ENCODE measurements around the gene NYNRIN.

Gene NYNRIN

DNA sequence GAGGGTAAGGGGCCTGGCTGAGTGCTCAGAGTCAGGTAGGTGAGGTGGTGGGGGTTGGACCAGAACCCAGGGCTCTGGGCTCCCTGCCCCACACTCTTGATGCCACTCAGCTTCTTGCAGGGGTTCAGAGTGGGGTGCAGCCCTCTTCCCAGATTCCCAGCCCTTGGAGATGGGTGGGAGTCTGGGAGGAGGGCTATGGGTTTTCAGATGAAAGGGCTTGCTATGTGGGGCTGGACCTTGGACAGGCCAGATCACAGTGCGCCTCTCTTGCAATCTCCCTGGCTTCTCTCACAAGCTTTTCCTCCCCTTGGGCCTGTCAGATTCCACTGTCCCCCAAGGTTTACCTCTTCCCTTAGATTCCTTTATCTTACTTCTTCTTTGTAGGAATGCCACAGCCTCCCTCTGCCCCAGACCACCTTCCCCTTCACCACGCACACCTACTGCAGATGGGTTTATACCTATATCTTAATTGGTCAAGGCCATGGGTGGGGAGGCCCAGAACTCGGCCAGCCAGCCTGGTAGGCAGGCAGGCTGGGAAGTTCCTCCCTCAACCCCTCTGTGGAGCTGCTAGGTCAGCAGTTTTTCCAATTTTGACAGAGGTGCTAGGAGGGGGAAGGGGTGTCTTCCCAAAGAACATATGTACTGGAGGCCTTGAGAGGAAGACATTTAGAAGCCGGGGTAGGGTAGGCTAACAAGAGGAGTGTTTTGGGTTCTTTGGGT lies 1.4 kb downstream of the NYNRIN start:
- no peak for DNase-seq (ENCODE audit: low spot score)
- TF ChIP-seq, protein P1, sequence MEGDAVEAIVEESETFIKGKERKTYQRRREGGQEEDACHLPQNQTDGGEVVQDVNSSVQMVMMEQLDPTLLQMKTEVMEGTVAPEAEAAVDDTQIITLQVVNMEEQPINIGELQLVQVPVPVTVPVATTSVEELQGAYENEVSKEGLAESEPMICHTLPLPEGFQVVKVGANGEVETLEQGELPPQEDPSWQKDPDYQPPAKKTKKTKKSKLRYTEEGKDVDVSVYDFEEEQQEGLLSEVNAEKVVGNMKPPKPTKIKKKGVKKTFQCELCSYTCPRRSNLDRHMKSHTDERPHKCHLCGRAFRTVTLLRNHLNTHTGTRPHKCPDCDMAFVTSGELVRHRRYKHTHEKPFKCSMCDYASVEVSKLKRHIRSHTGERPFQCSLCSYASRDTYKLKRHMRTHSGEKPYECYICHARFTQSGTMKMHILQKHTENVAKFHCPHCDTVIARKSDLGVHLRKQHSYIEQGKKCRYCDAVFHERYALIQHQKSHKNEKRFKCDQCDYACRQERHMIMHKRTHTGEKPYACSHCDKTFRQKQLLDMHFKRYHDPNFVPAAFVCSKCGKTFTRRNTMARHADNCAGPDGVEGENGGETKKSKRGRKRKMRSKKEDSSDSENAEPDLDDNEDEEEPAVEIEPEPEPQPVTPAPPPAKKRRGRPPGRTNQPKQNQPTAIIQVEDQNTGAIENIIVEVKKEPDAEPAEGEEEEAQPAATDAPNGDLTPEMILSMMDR (IDR thresholded peaks at IDR 0.05; ENCODE audit: borderline replicate concordance, control extremely low read depth, extremely low read depth, insufficient read depth, missing control alignments): no peak
- in situ Hi-C loops (cut with MboI; ENCODE audit: low sequenced_read_pairs, unreplicated experiment): no loop called here

DNA sequence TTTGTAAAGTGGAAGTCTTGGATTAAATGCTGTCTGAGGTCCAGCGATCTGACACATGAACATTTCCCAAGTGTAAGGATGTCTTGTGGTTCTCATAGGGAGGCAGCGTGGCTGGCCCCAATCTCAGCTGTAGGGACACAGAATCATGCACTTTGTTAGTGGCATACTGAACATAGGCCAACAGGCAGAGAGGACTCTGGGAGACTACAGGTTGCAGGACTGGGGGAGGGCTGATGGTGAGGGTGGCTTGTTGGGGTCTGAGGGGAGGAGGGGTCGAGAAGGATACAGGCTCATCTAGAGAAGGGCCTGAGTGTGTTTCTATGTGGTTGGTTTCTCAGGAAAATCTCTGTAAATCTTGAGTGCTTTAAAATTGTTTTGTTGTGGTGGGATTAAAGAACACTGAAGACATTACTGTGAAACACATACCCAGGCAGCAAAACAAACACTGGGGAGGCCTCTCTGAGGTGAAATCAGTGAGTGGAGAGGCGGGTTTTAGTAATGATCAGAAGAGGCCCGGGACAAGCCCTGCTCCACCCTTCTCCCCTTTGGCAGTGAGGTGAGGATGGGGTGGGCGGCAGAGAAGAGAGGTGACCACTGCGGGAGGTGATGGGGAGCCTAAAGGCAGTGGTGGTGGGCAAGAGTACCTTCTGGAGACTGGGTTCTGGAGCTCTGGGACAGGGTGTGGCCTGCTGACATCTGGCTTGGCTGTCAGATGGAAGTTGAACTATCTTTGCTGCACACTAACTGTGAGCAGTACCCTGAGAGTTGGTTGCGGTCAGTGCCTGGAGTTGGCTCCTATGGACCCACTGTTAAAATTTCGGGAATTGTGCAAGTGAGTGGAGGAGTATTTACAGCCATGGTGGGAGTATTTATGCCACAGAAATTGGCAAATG lies 3.3 kb downstream of the NYNRIN start:
- no peak for DNase-seq (ENCODE audit: low spot score)
- in situ Hi-C loops (cut with MboI; ENCODE audit: low sequenced_read_pairs, unreplicated experiment): no loop called here
- TF ChIP-seq, protein P1 (IDR thresholded peaks at IDR 0.05; ENCODE audit: borderline replicate concordance, control extremely low read depth, extremely low read depth, insufficient read depth, missing control alignments): no peak

DNA sequence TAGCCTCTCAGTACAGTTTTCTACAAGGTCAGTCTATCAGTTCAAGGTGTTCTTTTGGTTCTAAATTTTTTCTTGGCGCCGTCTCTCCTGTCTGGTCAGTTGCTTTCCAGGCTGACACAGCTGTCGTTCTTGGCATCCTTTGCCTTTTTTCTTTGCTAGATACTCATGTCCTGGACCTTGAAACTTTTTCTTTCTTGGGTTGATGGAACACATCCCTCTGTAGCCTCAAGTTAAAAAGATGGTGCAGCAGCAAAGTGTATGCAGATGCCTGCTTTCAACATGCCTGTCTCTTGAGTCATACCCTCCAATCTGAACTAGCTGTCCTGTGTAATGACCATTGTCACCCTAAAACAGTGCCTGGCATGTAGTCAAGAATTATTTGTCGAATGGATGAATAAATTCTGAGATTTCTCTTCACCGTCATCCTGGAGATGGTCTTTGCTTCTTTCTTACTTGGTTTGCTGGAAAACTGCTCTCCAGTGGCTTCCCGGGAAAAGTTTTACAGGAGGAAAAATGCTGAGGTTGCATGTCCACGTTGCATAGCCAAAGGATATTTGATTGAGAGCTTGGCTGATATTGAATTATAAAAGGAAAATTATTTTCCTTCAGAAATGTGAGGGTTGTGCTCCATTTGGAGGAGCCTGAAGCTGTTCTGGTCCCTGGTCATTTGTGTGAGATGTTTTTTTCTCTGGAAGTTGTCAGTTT lies 4.6 kb downstream of the NYNRIN start:
- in situ Hi-C loops (cut with MboI; ENCODE audit: low sequenced_read_pairs, unreplicated experiment): no loop called here
- DNase-seq (ENCODE audit: low spot score): no peak
- TF ChIP-seq, protein P1 (IDR thresholded peaks at IDR 0.05; ENCODE audit: borderline replicate concordance, control extremely low read depth, extremely low read depth, insufficient read depth, missing control alignments): no peak

DNA sequence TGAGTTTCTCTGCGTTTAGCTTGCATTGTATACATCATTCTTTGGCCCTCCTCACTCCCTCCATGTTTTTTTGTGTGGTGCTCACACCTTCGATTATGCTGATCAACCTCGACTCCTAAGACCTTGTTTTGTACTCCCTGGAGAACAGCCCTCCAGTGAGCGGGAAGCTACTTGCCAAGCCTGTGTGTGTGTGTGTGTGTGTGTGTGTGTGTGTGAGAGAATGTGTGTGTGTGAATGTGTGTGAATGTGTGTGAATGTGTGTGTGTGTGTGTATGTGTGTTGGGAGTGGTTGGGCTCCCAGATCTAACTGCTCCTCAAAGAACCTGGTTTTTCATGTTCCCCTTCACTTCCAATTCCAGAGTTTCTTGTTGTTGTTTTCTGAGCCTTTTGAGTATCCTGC lies 6.0 kb downstream of the NYNRIN start:
- DNase-seq (ENCODE audit: low spot score): no peak
- TF ChIP-seq, protein P1 (IDR thresholded peaks at IDR 0.05; ENCODE audit: borderline replicate concordance, control extremely low read depth, extremely low read depth, insufficient read depth, missing control alignments): no peak
- in situ Hi-C loops (cut with MboI; ENCODE audit: low sequenced_read_pairs, unreplicated experiment): no loop called here

DNA sequence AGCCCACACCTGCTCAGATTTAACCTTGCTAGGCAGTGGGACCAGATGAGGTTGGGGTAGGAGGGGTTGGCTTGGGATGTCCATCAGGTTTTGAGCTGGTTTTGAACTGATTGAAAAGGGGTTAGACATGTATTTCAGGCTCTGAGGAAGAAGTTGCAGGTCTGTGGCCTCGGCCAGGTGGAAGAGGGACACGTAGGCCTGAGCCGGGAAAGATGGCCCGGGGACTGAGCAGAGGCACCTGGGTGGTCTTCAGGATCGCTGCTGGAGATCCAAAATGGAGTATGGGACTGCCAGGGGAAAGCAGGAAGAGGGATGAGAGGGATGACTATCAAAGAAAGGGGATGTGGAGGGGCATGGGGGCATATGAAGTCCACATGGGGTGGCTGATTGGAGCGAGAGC lies 7.6 kb downstream of the NYNRIN start:
- TF ChIP-seq, protein P1 (IDR thresholded peaks at IDR 0.05; ENCODE audit: borderline replicate concordance, control extremely low read depth, extremely low read depth, insufficient read depth, missing control alignments): no peak
- no peak for DNase-seq (ENCODE audit: low spot score)
- in situ Hi-C loops (cut with MboI; ENCODE audit: low sequenced_read_pairs, unreplicated experiment): no loop called here

DNA sequence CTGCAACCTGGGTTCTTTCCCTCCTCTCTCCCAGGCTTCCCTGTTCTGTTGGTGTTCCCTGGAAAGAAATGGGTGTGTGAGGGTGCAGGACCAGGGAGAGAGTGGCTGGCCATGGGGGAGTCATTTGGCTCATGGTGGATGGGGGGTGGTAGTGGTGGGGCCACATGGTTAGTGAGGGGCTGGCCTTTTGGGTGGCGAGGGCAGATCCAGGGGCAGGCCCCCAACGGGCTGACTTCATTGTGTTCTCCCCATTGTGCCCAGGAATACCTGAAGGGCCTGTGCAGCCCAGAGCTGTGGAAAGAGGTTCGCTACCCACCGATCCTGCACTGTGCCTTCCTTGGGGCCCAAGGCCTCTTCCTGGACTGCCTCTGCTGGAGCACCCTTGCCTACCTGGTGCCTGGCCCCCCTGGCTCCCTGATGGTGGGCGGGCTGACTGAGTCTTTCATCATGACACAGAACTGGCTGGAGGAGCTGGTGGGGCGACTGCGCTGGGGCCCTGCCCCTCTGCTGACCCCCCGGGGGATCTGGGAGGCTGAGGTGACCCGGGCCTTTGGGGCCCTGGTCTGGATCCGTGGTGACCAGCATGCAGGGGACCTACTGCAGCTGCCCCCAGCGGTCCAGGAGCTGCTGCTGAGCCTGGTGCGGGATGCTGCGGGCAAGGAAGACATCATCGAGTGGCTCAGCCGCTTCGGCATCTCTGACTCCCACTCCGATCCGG lies 9.0 kb downstream of the NYNRIN start:
- TF ChIP-seq, protein P1 (IDR thresholded peaks at IDR 0.05; ENCODE audit: borderline replicate concordance, control extremely low read depth, extremely low read depth, insufficient read depth, missing control alignments): no peak
- DNase-seq (ENCODE audit: low spot score): no peak
- in situ Hi-C loops (cut with MboI; ENCODE audit: low sequenced_read_pairs, unreplicated experiment): no loop called here
